ENCODE measurements around the gene STK32C.

Gene STK32C

GRCh38 chr10:132322586-132323048, 14.9 kb upstream of the STK32C start:
- no peaks in the 10 kb centered on the region for H3K9me3 ChIP-seq (ENCODE audit: insufficient read depth, low read depth, low read length)
- H3K79me2 ChIP-seq (ENCODE audit: control insufficient read depth, insufficient read depth, low read length, poor library complexity) = no peaks in the 10 kb centered on the region
- H4K12ac ChIP-seq (ENCODE audit: low read depth, low read length) = no peak overlapping the region
- H3K23ac ChIP-seq (ENCODE audit: low read length) = no peak overlapping the region
- no peak overlapping the region for H4K91ac ChIP-seq (ENCODE audit: low read depth, low read length)
- DNase-seq = peak; percentile 38 to 69
- H2BK120ac ChIP-seq (ENCODE audit: insufficient read depth, low read length, poor library complexity) = no peak overlapping the region
- no peak overlapping the region for H2BK12ac ChIP-seq (ENCODE audit: low read length)
- H3K18ac ChIP-seq (ENCODE audit: low read length) = no peak overlapping the region
- H3K14ac ChIP-seq (ENCODE audit: low read length) = no peak overlapping the region
- no peaks in the 10 kb centered on the region for H3K27me3 ChIP-seq (ENCODE audit: insufficient read depth, low read length)
- no peak overlapping the region for H4K8ac ChIP-seq (ENCODE audit: low read depth, low read length)
- no peak overlapping the region for H2AFZ ChIP-seq (ENCODE audit: insufficient read depth, low read length, poor library complexity)
- H3K4me3 ChIP-seq (ENCODE audit: low read depth, low read length) = no peak overlapping the region
- H3K27ac ChIP-seq (ENCODE audit: low read depth, low read length) = no peak overlapping the region
- no peak overlapping the region for H3K4ac ChIP-seq (ENCODE audit: low read depth, low read length)
- H3K4me1 ChIP-seq (ENCODE audit: control insufficient read depth in 1 of 2, insufficient read depth in 2 of 2, low read length in 2 of 2) = peaks cover 0 to 4% of the 10 kb centered on the region in 2 experiments
- no peaks in the 10 kb centered on the region for H3K79me1 ChIP-seq (ENCODE audit: low read length)
- peaks cover under 1 to 2% of the 10 kb centered on the region in 2 experiments for H3K36me3 ChIP-seq (ENCODE audit: control insufficient read depth in 1 of 2, insufficient read depth in 2 of 2, low read length in 2 of 2)
- no CpG with 5 or more reads among the region's 6 CpGs for WGBS (ENCODE audit: extremely low coverage, insufficient coverage, insufficient read length)
- H2BK5ac ChIP-seq (ENCODE audit: low read depth, low read length, poor library complexity) = no peak overlapping the region
- H3K4me2 ChIP-seq (ENCODE audit: low read length) = no peak overlapping the region
- no peak overlapping the region for H2AK5ac ChIP-seq (ENCODE audit: low read length)
- no peak overlapping the region for H3K9ac ChIP-seq (ENCODE audit: low read length)

DNA sequence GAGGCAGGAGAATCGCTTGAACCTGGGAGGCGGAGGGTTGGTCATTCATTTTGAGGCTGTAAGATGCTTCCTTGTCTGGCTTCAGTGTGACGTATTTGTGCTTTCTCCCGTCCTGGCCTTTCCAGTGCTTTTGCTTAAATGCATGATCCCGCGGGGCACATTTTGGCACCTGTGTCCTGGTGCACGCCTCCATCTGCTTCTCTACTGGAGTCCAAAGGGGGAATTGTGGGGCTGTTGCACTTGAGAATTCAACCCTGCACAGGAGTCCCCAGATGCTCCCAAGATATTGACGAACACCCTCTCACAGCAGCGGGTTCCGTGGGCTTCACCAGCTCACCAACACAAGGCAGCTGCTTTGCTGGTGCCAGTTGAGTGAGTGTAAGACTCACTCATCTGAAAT, 14.0 kb upstream of the STK32C start:
- H3K18ac ChIP-seq (ENCODE audit: low read length) = no peak overlapping the region
- no peak overlapping the region for H3K4me3 ChIP-seq (ENCODE audit: low read depth, low read length)
- H3K4me1 ChIP-seq (ENCODE audit: control insufficient read depth in 1 of 2, insufficient read depth in 2 of 2, low read length in 2 of 2) = peaks cover 0 to 4% of the 10 kb centered on the region in 2 experiments
- H3K4ac ChIP-seq (ENCODE audit: low read depth, low read length) = no peak overlapping the region
- H3K23ac ChIP-seq (ENCODE audit: low read length) = no peak overlapping the region
- H3K14ac ChIP-seq (ENCODE audit: low read length) = no peak overlapping the region
- no peak overlapping the region for H2AFZ ChIP-seq (ENCODE audit: insufficient read depth, low read length, poor library complexity)
- H3K79me2 ChIP-seq (ENCODE audit: control insufficient read depth, insufficient read depth, low read length, poor library complexity) = no peaks in the 10 kb centered on the region
- no peak overlapping the region for H3K9ac ChIP-seq (ENCODE audit: low read length)
- H2BK5ac ChIP-seq (ENCODE audit: low read depth, low read length, poor library complexity) = no peak overlapping the region
- WGBS (ENCODE audit: extremely low coverage, insufficient coverage, insufficient read length) = no CpG with 5 or more reads among the region's 10 CpGs
- no peak overlapping the region for H3K27ac ChIP-seq (ENCODE audit: low read depth, low read length)
- no peak overlapping the region for H2BK12ac ChIP-seq (ENCODE audit: low read length)
- H3K9me3 ChIP-seq (ENCODE audit: insufficient read depth, low read depth, low read length) = no peaks in the 10 kb centered on the region
- no peak overlapping the region for H2BK120ac ChIP-seq (ENCODE audit: insufficient read depth, low read length, poor library complexity)
- no peak overlapping the region for H4K8ac ChIP-seq (ENCODE audit: low read depth, low read length)
- peaks cover 0 to 2% of the 10 kb centered on the region in 2 experiments for H3K36me3 ChIP-seq (ENCODE audit: control insufficient read depth in 1 of 2, insufficient read depth in 2 of 2, low read length in 2 of 2)
- H3K4me2 ChIP-seq (ENCODE audit: low read length) = no peak overlapping the region
- no peaks in the 10 kb centered on the region for H3K79me1 ChIP-seq (ENCODE audit: low read length)
- no peaks in the 10 kb centered on the region for H3K27me3 ChIP-seq (ENCODE audit: insufficient read depth, low read length)
- H4K12ac ChIP-seq (ENCODE audit: low read depth, low read length) = no peak overlapping the region
- H2AK5ac ChIP-seq (ENCODE audit: low read length) = no peak overlapping the region
- no peak for DNase-seq
- H4K91ac ChIP-seq (ENCODE audit: low read depth, low read length) = no peak overlapping the region

DNA sequence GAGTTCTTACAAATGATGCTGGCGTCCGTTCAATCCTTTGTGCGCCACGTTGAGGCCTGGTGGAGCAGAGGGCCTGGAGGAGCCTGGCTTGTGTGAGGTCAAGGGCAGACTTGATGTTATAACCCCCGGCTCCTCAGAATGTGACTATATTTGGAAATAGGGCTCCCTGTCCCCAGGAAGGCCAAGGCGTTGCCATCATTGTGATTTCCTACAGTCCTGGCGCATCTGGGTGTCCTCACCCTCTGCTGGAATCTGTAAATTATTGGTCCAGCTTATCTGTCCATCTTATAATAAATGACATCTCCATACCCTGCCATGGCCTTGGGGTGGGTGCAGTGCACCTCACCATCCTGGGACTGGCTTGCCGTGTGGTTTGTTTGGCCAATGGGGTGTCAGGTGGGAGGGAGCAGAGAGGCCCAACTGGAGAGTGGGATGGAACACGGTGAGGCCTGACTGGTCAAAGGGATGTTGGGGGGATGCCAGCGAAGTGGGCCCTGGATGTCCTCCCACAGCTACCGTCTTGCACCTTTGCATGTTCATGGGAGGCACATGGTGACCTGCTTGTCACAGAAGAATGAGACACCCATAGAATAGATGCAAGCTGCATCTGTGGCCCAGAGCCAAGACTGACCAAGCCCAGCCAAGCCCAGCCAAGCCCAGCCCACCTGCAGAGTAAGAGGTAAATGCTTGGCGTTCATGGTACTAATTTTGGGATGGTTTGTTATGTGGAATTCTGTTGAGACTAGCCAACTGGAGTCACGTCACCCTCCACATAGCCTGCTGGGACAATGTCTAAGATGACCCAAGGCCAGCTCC, 13.1 kb upstream of the STK32C start:
- no peak overlapping the region for H3K14ac ChIP-seq (ENCODE audit: low read length)
- H4K12ac ChIP-seq (ENCODE audit: low read depth, low read length) = no peak overlapping the region
- no peak overlapping the region for H2BK120ac ChIP-seq (ENCODE audit: insufficient read depth, low read length, poor library complexity)
- H2AFZ ChIP-seq (ENCODE audit: insufficient read depth, low read length, poor library complexity) = no peak overlapping the region
- DNase-seq = no peak
- no peak overlapping the region for H3K4me2 ChIP-seq (ENCODE audit: low read length)
- H2AK5ac ChIP-seq (ENCODE audit: low read length) = no peak overlapping the region
- no peaks in the 10 kb centered on the region for H3K79me1 ChIP-seq (ENCODE audit: low read length)
- H4K91ac ChIP-seq (ENCODE audit: low read depth, low read length) = no peak overlapping the region
- H3K36me3 ChIP-seq (ENCODE audit: control insufficient read depth in 1 of 2, insufficient read depth in 2 of 2, low read length in 2 of 2) = peaks cover 0 to 2% of the 10 kb centered on the region in 2 experiments
- no peaks in the 10 kb centered on the region for H3K79me2 ChIP-seq (ENCODE audit: control insufficient read depth, insufficient read depth, low read length, poor library complexity)
- H3K9me3 ChIP-seq (ENCODE audit: insufficient read depth, low read depth, low read length) = no peaks in the 10 kb centered on the region
- H3K4me3 ChIP-seq (ENCODE audit: low read depth, low read length) = no peak overlapping the region
- H3K4me1 ChIP-seq (ENCODE audit: control insufficient read depth in 1 of 2, insufficient read depth in 2 of 2, low read length in 2 of 2) = peaks cover 0 to 4% of the 10 kb centered on the region in 2 experiments
- no peaks in the 10 kb centered on the region for H3K27me3 ChIP-seq (ENCODE audit: insufficient read depth, low read length)
- H3K9ac ChIP-seq (ENCODE audit: low read length) = no peak overlapping the region
- H2BK12ac ChIP-seq (ENCODE audit: low read length) = no peak overlapping the region
- no peak overlapping the region for H4K8ac ChIP-seq (ENCODE audit: low read depth, low read length)
- WGBS (ENCODE audit: extremely low coverage, insufficient coverage, insufficient read length) = no CpG with 5 or more reads among the region's 13 CpGs
- H3K18ac ChIP-seq (ENCODE audit: low read length) = no peak overlapping the region
- no peak overlapping the region for H2BK5ac ChIP-seq (ENCODE audit: low read depth, low read length, poor library complexity)
- no peak overlapping the region for H3K27ac ChIP-seq (ENCODE audit: low read depth, low read length)
- H3K23ac ChIP-seq (ENCODE audit: low read length) = no peak overlapping the region
- H3K4ac ChIP-seq (ENCODE audit: low read depth, low read length) = no peak overlapping the region

GRCh38 chr10:132319853-132320653, 12.3 kb upstream of the STK32C start:
- no peak overlapping the region for H2BK5ac ChIP-seq (ENCODE audit: low read depth, low read length, poor library complexity)
- no peak overlapping the region for H3K14ac ChIP-seq (ENCODE audit: low read length)
- no peak overlapping the region for H2AFZ ChIP-seq (ENCODE audit: insufficient read depth, low read length, poor library complexity)
- no peak overlapping the region for H3K23ac ChIP-seq (ENCODE audit: low read length)
- no peaks in the 10 kb centered on the region for H3K36me3 ChIP-seq (ENCODE audit: control insufficient read depth in 1 of 2, insufficient read depth in 2 of 2, low read length in 2 of 2)
- H3K79me2 ChIP-seq (ENCODE audit: control insufficient read depth, insufficient read depth, low read length, poor library complexity) = no peaks in the 10 kb centered on the region
- no peak overlapping the region for H4K8ac ChIP-seq (ENCODE audit: low read depth, low read length)
- no peak overlapping the region for H3K27ac ChIP-seq (ENCODE audit: low read depth, low read length)
- H3K9me3 ChIP-seq (ENCODE audit: insufficient read depth, low read depth, low read length) = no peaks in the 10 kb centered on the region
- H3K79me1 ChIP-seq (ENCODE audit: low read length) = no peaks in the 10 kb centered on the region
- no peak overlapping the region for H3K4me2 ChIP-seq (ENCODE audit: low read length)
- no peak overlapping the region for H2BK12ac ChIP-seq (ENCODE audit: low read length)
- H3K4me3 ChIP-seq (ENCODE audit: low read depth, low read length) = no peak overlapping the region
- H3K4ac ChIP-seq (ENCODE audit: low read depth, low read length) = no peak overlapping the region
- H3K4me1 ChIP-seq (ENCODE audit: control insufficient read depth in 1 of 2, insufficient read depth in 2 of 2, low read length in 2 of 2) = peaks cover 0 to 4% of the 10 kb centered on the region in 2 experiments
- H2AK5ac ChIP-seq (ENCODE audit: low read length) = no peak overlapping the region
- H3K9ac ChIP-seq (ENCODE audit: low read length) = no peak overlapping the region
- no peak overlapping the region for H4K12ac ChIP-seq (ENCODE audit: low read depth, low read length)
- H2BK120ac ChIP-seq (ENCODE audit: insufficient read depth, low read length, poor library complexity) = no peak overlapping the region
- H3K27me3 ChIP-seq (ENCODE audit: insufficient read depth, low read length) = no peaks in the 10 kb centered on the region
- DNase-seq = peak; percentile 53 to 74
- H3K18ac ChIP-seq (ENCODE audit: low read length) = no peak overlapping the region
- WGBS (ENCODE audit: extremely low coverage, insufficient coverage, insufficient read length) = no CpG with 5 or more reads among the region's 15 CpGs
- H4K91ac ChIP-seq (ENCODE audit: low read depth, low read length) = no peak overlapping the region

Data from trophoblast cell (in vitro differentiated cells and primary cell).